GM12891 (cell line): ENCODE results near the gene KIF1A.
A peak's percentile ranks its signal among the peaks of the same experiment; 100 is the strongest.

ENCODE experiments used
- DNase-seq: peaks from one replicate; pipeline ENCODE4 v3.0.0; 2011; ENCODE audit warnings: low spot score; ENCODE audit not compliant: insufficient read length
- FAIRE-seq: peaks from 2 replicates; lab custom pipeline; 2011; peaks lifted over from hg19 to GRCh38; lab: Jason Lieb, UNC
- PAX5 ChIP-seq: IDR thresholded peaks from 2 replicates; pipeline ENCODE4 v1.6.1; 2011; ENCODE audit warnings: low read length, moderate library complexity, mild to moderate bottlenecking; ENCODE audit not compliant: insufficient read depth, severe bottlenecking
- POLR2A ChIP-seq: IDR thresholded peaks from 2 replicates; pipeline ENCODE4 v1.6.1; 2011; ENCODE audit warnings: low read depth, low read length, control low read depth
- POLR2AphosphoS5 ChIP-seq: IDR thresholded peaks from 2 replicates; pipeline ENCODE4 v1.6.1; 2011; ENCODE audit warnings: low read depth, low read length, control low read depth
- POU2F2 ChIP-seq: IDR thresholded peaks from 2 replicates; pipeline ENCODE4 v1.6.1; 2011; ENCODE audit warnings: low read depth, mild to moderate bottlenecking, control low read depth, low read length, moderate library complexity
- SPI1 ChIP-seq: IDR thresholded peaks from 2 replicates; pipeline ENCODE4 v1.6.1; 2011; ENCODE audit warnings: low read depth, low read length, control low read depth
- TAF1 ChIP-seq: IDR thresholded peaks from 2 replicates; pipeline ENCODE4 v1.6.1; 2011; ENCODE audit warnings: low read depth, low read length, control low read depth

Gene KIF1A

GRCh38 chr2:240788482-240788881, 31.5 kb downstream of the KIF1A start:
- no peak for DNase-seq
- TF ChIP-seq SPI1, result no peak
- no peak for TF ChIP-seq PAX5
- no peak for TF ChIP-seq POLR2AphosphoS5
- TF ChIP-seq POLR2A, result no peak
- TF ChIP-seq TAF1, result no peak
- no peak for TF ChIP-seq POU2F2
- no peak for FAIRE-seq

GRCh38 chr2:240787521-240788472, 32.2 kb downstream of the KIF1A start:
- DNase-seq, result no peak
- FAIRE-seq, result no peak
- TF ChIP-seq POU2F2 (no peak), POLR2A (no peak), POLR2AphosphoS5 (no peak), SPI1 (no peak), PAX5 (no peak), TAF1 (no peak)

- no peak for DNase-seq
- TF ChIP-seq PAX5, result no peak
- no peak for TF ChIP-seq POLR2A
- no peak for TF ChIP-seq POLR2AphosphoS5
- no peak for TF ChIP-seq POU2F2
- no peak for TF ChIP-seq SPI1
- no peak for TF ChIP-seq TAF1
- FAIRE-seq, result no peak
Measured at GRCh38 chr2:240786871-240787311, 33.1 kb downstream of the KIF1A start.

- FAIRE-seq (no peak), DNase-seq (peak; percentile 59)
- no peak for TF ChIP-seq POLR2A
- TF ChIP-seq TAF1, result no peak
- no peak for TF ChIP-seq SPI1
- no peak for TF ChIP-seq PAX5
- TF ChIP-seq POU2F2, result no peak
- no peak for TF ChIP-seq POLR2AphosphoS5
Measured at GRCh38 chr2:240786355-240786841, 33.6 kb downstream of the KIF1A start.

- no peak for DNase-seq
- TF ChIP-seq POU2F2 (no peak), POLR2A (no peak), SPI1 (no peak), PAX5 (no peak), TAF1 (no peak), POLR2AphosphoS5 (no peak)
- FAIRE-seq, result no peak
Measured at GRCh38 chr2:240785424-240786335, 34.3 kb downstream of the KIF1A start.

- TF ChIP-seq POLR2A (no peak), SPI1 (no peak), PAX5 (no peak), TAF1 (no peak), POU2F2 (no peak)
- DNase-seq (no peak), FAIRE-seq (no peak)
Measured at GRCh38 chr2:240784629-240785423, 35.2 kb downstream of the KIF1A start.

GRCh38 chr2:240783819-240784621, 36.0 kb downstream of the KIF1A start:
- TF ChIP-seq POU2F2, result no peak
- no peak for TF ChIP-seq TAF1
- no peak for TF ChIP-seq POLR2AphosphoS5
- TF ChIP-seq POLR2A, result no peak
- no peak for TF ChIP-seq PAX5
- no peak for FAIRE-seq
- no peak for DNase-seq

GRCh38 chr2:240782886-240783818, 36.9 kb downstream of the KIF1A start:
- no peak for TF ChIP-seq TAF1
- no peak for TF ChIP-seq SPI1
- no peak for TF ChIP-seq POU2F2
- TF ChIP-seq PAX5, result no peak
- TF ChIP-seq POLR2AphosphoS5, result no peak
- TF ChIP-seq POLR2A, result no peak
- FAIRE-seq (no peak), DNase-seq (no peak)
